ENCODE data around the gene ZNF658.
"Not testable (repeated sequence)": the region's sequence is repeated elsewhere in the genome, so short reads cannot be mapped to it uniquely, and the experiment has no call there.

DNA sequence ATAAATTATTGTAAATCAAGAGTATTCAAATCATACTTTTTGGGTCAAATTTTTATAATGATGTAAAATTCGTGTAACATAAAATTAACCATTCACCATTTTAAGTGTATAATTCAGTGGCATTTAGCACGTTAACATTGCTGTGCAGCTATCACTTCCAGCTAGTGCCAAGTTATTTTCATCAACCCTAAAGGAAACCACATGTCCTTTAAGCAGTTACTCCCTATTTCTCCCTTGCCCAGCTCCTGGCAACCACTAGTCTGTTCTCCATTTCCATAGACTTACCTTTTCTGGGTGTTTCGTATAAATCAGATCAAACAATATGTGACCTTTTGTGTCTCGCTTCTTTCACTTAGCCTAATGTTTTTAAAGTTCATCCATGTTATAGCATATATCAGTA, 38.8 kb upstream of the ZNF658 start:
- TF ChIP-seq, protein P1, sequence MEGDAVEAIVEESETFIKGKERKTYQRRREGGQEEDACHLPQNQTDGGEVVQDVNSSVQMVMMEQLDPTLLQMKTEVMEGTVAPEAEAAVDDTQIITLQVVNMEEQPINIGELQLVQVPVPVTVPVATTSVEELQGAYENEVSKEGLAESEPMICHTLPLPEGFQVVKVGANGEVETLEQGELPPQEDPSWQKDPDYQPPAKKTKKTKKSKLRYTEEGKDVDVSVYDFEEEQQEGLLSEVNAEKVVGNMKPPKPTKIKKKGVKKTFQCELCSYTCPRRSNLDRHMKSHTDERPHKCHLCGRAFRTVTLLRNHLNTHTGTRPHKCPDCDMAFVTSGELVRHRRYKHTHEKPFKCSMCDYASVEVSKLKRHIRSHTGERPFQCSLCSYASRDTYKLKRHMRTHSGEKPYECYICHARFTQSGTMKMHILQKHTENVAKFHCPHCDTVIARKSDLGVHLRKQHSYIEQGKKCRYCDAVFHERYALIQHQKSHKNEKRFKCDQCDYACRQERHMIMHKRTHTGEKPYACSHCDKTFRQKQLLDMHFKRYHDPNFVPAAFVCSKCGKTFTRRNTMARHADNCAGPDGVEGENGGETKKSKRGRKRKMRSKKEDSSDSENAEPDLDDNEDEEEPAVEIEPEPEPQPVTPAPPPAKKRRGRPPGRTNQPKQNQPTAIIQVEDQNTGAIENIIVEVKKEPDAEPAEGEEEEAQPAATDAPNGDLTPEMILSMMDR (IDR thresholded peaks at IDR 0.05): not testable (repeated sequence)
- not testable (repeated sequence) for TF ChIP-seq POLR2A (IDR thresholded peaks at IDR 0.05)

All from Peyer's patch (tissue), 4 donors.